Measurements from ENCODE around the gene TCF7L1.

- TF ChIP-seq CTCF (IDR thresholded peaks at IDR 0.05 in 2 of 3, conservative IDR thresholded peaks at IDR 0.05 in 1 of 3; ENCODE audit: insufficient read depth in 2 of 3, low read depth in 1 of 3, low read length in 3 of 3) = no peak
- no peak for TF ChIP-seq CBX1 (IDR thresholded peaks at IDR 0.05; ENCODE audit: low read depth)
- TF ChIP-seq JUNB (CRISPR knock-in tag; conservative IDR thresholded peaks at IDR 0.05) = no peak
- TF ChIP-seq ZNF146 (CRISPR knock-in tag; IDR thresholded peaks at IDR 0.05; ENCODE audit: unreplicated experiment) = no peak
- no peak for TF ChIP-seq JUN (IDR thresholded peaks at IDR 0.05; ENCODE audit: borderline replicate concordance, low read depth, low read length)
- no peak for TF ChIP-seq JUN (CRISPR knock-in tag; IDR thresholded peaks at IDR 0.05; ENCODE audit: borderline replicate concordance)
- no peak for TF ChIP-seq FOXP1 (CRISPR knock-in tag; IDR thresholded peaks at IDR 0.05)
- no peak for TF ChIP-seq MLX (CRISPR knock-in tag; conservative IDR thresholded peaks at IDR 0.05)
- no peak for TF ChIP-seq POLR2AphosphoS5 (IDR thresholded peaks at IDR 0.05; ENCODE audit: control insufficient read depth, insufficient read depth, low read depth, low read length)
- TF ChIP-seq TCFL5 (CRISPR knock-in tag; conservative IDR thresholded peaks at IDR 0.05) = no peak
- TF ChIP-seq, protein P1, sequence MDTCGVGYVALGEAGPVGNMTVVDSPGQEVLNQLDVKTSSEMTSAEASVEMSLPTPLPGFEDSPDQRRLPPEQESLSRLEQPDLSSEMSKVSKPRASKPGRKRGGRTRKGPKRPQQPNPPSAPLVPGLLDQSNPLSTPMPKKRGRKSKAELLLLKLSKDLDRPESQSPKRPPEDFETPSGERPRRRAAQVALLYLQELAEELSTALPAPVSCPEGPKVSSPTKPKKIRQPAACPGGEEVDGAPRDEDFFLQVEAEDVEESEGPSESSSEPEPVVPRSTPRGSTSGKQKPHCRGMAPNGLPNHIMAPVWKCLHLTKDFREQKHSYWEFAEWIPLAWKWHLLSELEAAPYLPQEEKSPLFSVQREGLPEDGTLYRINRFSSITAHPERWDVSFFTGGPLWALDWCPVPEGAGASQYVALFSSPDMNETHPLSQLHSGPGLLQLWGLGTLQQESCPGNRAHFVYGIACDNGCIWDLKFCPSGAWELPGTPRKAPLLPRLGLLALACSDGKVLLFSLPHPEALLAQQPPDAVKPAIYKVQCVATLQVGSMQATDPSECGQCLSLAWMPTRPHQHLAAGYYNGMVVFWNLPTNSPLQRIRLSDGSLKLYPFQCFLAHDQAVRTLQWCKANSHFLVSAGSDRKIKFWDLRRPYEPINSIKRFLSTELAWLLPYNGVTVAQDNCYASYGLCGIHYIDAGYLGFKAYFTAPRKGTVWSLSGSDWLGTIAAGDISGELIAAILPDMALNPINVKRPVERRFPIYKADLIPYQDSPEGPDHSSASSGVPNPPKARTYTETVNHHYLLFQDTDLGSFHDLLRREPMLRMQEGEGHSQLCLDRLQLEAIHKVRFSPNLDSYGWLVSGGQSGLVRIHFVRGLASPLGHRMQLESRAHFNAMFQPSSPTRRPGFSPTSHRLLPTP (IDR thresholded peaks at IDR 0.05; ENCODE audit: borderline replicate concordance, extremely low read depth, insufficient read length) = no peak
Measured at GRCh38 chr2:85257359-85257969, 124.3 kb downstream of the TCF7L1 start.

Data from K562 (cell line).